Keratinocyte (primary cell): ENCODE results near the gene CCDC178.

Experiments used
- EZH2 ChIP-seq: IDR thresholded peaks from one replicate; pipeline ENCODE4 v1.6.1; 2012; ENCODE audit warnings: inconsistent platforms, mild to moderate bottlenecking, low read length, moderate library complexity
- TF ChIP-seq, protein P1 (sequence below), 3 experiments: IDR thresholded peaks in 1 of 3; conservative IDR thresholded peaks in 1 of 3; optimal IDR thresholded peaks in 1 of 3; 2 replicates in 2 of 3; 3 replicates in 1 of 3; pipeline versions ENCODE3 to v1.5.1; 2011; ENCODE audit warnings: low read length in 3 of 3, mild to moderate bottlenecking in 3 of 3, moderate library complexity in 2 of 3, control low read depth in 1 of 3, inconsistent platforms in 1 of 3; ENCODE audit not compliant: insufficient read depth in 2 of 3; ENCODE audit errors: extremely low read depth in 1 of 3

DNA sequence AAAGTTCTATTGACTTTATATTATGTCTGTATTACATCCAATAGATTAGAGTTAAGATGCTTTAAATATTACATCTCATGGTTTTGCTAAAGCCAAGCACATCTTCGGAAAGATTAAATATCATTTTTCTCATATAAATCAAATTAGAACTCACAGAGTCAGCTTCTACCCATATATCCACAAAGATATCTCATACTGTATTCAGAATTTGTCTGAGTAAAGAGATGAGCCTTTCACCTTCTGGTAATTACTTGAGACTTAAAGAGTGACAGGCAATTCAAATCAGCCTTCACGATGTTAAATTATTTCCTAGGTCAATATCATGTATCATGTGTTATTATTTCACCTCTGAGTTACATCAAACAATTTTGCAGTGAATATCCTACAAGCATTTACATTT lies 13.0 kb downstream of the CCDC178 start:
- TF ChIP-seq, protein P1, sequence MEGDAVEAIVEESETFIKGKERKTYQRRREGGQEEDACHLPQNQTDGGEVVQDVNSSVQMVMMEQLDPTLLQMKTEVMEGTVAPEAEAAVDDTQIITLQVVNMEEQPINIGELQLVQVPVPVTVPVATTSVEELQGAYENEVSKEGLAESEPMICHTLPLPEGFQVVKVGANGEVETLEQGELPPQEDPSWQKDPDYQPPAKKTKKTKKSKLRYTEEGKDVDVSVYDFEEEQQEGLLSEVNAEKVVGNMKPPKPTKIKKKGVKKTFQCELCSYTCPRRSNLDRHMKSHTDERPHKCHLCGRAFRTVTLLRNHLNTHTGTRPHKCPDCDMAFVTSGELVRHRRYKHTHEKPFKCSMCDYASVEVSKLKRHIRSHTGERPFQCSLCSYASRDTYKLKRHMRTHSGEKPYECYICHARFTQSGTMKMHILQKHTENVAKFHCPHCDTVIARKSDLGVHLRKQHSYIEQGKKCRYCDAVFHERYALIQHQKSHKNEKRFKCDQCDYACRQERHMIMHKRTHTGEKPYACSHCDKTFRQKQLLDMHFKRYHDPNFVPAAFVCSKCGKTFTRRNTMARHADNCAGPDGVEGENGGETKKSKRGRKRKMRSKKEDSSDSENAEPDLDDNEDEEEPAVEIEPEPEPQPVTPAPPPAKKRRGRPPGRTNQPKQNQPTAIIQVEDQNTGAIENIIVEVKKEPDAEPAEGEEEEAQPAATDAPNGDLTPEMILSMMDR (optimal IDR thresholded peaks at IDR 0.05 in 1 of 3, IDR thresholded peaks at IDR 0.05 in 1 of 3, conservative IDR thresholded peaks at IDR 0.05 in 1 of 3; ENCODE audit: extremely low read depth in 1 of 3, insufficient read depth in 2 of 3, low read length in 3 of 3): no peak
- no peak for TF ChIP-seq EZH2
